HCT116 (cell line): ENCODE data around the gene PFN2.

Experiments used
- CEBPB ChIP-seq: IDR thresholded peaks from 2 replicates; pipeline ENCODE4 v1.6.1; 2012; ENCODE audit warnings: low read depth
- CTCF ChIP-seq, 3 experiments: fragments of 200-600 bp in 1 of 3; sonication (generic) in 1 of 3; IDR thresholded peaks in 2 of 3; conservative IDR thresholded peaks in 1 of 3; 2 replicates each; pipeline ENCODE4 v1.5.1; 2012 to 2017; ENCODE audit warnings: low read depth in 2 of 3, low read length in 2 of 3, antibody characterized with exemption in 1 of 3, borderline replicate concordance in 1 of 3, control low read depth in 1 of 3, mild to moderate bottlenecking in 1 of 3, mixed read lengths in 1 of 3, mixed run types in 1 of 3, moderate library complexity in 1 of 3; ENCODE audit not compliant: insufficient read depth in 1 of 3
- EZH2 ChIP-seq: fragments of 200-600 bp; sonication (generic); IDR thresholded peaks from 2 replicates; pipeline ENCODE4 v1.6.1; 2017; ENCODE audit warnings: antibody characterized with exemption, mixed run types
- EZH2phosphoT487 ChIP-seq: fragments of 200-600 bp; IDR thresholded peaks from 2 replicates; pipeline ENCODE4 v1.6.1; 2018; ENCODE audit warnings: antibody characterized with exemption, borderline replicate concordance
- JUND ChIP-seq: IDR thresholded peaks from 2 replicates; pipeline ENCODE4 v1.6.1; 2012
- MAX ChIP-seq: IDR thresholded peaks from 2 replicates; pipeline ENCODE4 v1.6.1; 2012
- POLR2A ChIP-seq: IDR thresholded peaks from 2 replicates; pipeline ENCODE4 v1.7.0; 2011; ENCODE audit warnings: borderline replicate concordance; ENCODE audit not compliant: insufficient read depth, insufficient read length; ENCODE audit errors: extremely low read depth
- POLR2AphosphoS5 ChIP-seq: IDR thresholded peaks from 2 replicates; pipeline ENCODE4 v1.6.1; 2011; ENCODE audit warnings: mild to moderate bottlenecking, low read depth, low read length, moderate library complexity
- REST ChIP-seq: IDR thresholded peaks from 2 replicates; pipeline ENCODE4 v1.6.1; 2012; ENCODE audit warnings: low read depth
- SIN3A ChIP-seq: IDR thresholded peaks from 2 replicates; pipeline ENCODE4 v1.6.1; 2012; ENCODE audit warnings: low read depth
- TCF7L2 ChIP-seq: IDR thresholded peaks from 2 replicates; pipeline ENCODE4 v1.7.0; 2011; ENCODE audit warnings: borderline replicate concordance, inconsistent platforms; ENCODE audit not compliant: insufficient read depth, insufficient read length; ENCODE audit errors: extremely low read depth
- YY1 ChIP-seq: IDR thresholded peaks from 2 replicates; pipeline ENCODE4 v1.6.1; 2011; ENCODE audit warnings: low read length, low read depth, moderate library complexity, mild to moderate bottlenecking; ENCODE audit not compliant: insufficient replicate concordance; ENCODE audit errors: extremely low read depth
- ZBTB33 ChIP-seq: IDR thresholded peaks from 2 replicates; pipeline ENCODE4 v1.6.1; 2011; ENCODE audit warnings: mild to moderate bottlenecking, low read length, moderate library complexity; ENCODE audit not compliant: insufficient replicate concordance; ENCODE audit errors: extremely low read depth

- no peak for TF ChIP-seq REST
- no peak for TF ChIP-seq POLR2A
- no peak for TF ChIP-seq ZBTB33
- TF ChIP-seq CTCF (IDR thresholded peaks at IDR 0.05 in 2 of 3, conservative IDR thresholded peaks at IDR 0.05 in 1 of 3; ENCODE audit: borderline replicate concordance in 1 of 3, insufficient read depth in 1 of 3, low read depth in 2 of 3, low read length in 2 of 3) = no peak
- TF ChIP-seq POLR2AphosphoS5 = no peak
- TF ChIP-seq JUND = no peak
- no peak for TF ChIP-seq YY1
- TF ChIP-seq MAX = no peak
- TF ChIP-seq SIN3A = no peak
- no peak for TF ChIP-seq EZH2
- TF ChIP-seq EZH2phosphoT487 = no peak
- no peak for TF ChIP-seq CEBPB
- TF ChIP-seq TCF7L2 = no peak
Observed at GRCh38 chr3:149955449-149955848, 15.2 kb downstream of the PFN2 start.
